H1 (cell line): ENCODE results near the gene CHN2. TPM values are rescaled to one million over a fixed set of nuclear protein-coding genes. Genes with fewer than 3 reads are reported as not detected.

Experiments used
- CTCF ChIA-PET: fragments of 300-600 bp; sonication (Branson Sonifier 250); formaldehyde crosslinking; loops from one replicate; lab custom pipeline; 2021; ENCODE audit not compliant: partially characterized antibody; lab: Charles Lee
- POLR2A ChIA-PET: fragments of 300-600 bp; sonication (Branson Sonifier 250); formaldehyde crosslinking; loops from one replicate; lab custom pipeline; 2021; ENCODE audit warnings: inconsistent platforms; ENCODE audit not compliant: partially characterized antibody; lab: Charles Lee
- DNase-seq, 2 experiments: peaks; one replicate each; pipeline versions ENCODE4 v3.0.0 to v3.0.0-alpha.2; 2010 to 2022; ENCODE audit warnings: low spot score in 2 of 2, low read depth in 1 of 2, mixed read lengths in 1 of 2
- FAIRE-seq: peaks from 2 replicates; lab custom pipeline; 2011; peaks lifted over from hg19 to GRCh38; lab: Jason Lieb, UNC
- H2AFZ ChIP-seq: 2 replicates; pipeline ENCODE4 v1.8.1; 2012; ENCODE audit warnings: low read length, inconsistent platforms
- H2AK5ac ChIP-seq: 2 replicates; pipeline ENCODE4 v1.6.1; 2013; ENCODE audit warnings: low read depth, low read length
- H2BK120ac ChIP-seq: replicated peaks from 2 replicates; pipeline ENCODE3; 2013; ENCODE audit warnings: low read depth, low read length, inconsistent platforms
- H2BK12ac ChIP-seq: 2 replicates; pipeline ENCODE4 v1.6.1; 2013; ENCODE audit warnings: low read depth, low read length
- H2BK15ac ChIP-seq: 2 replicates; pipeline ENCODE4 v1.6.1; 2013; ENCODE audit warnings: low read length
- H2BK20ac ChIP-seq: 2 replicates; pipeline ENCODE4 v1.6.1; 2013; ENCODE audit warnings: low read length
- H2BK5ac ChIP-seq: 2 replicates; pipeline ENCODE4 v1.6.1; 2013; ENCODE audit warnings: low read depth, low read length
- H3K14ac ChIP-seq: 2 replicates; pipeline ENCODE4 v1.6.1; 2013; ENCODE audit warnings: inconsistent platforms; ENCODE audit not compliant: insufficient read length
- H3K18ac ChIP-seq: 2 replicates; pipeline ENCODE4 v1.6.1; 2013; ENCODE audit warnings: low read length; ENCODE audit errors: extremely low read depth
- H3K23ac ChIP-seq: 2 replicates; pipeline ENCODE4 v1.6.1; 2013; ENCODE audit warnings: inconsistent platforms; ENCODE audit not compliant: insufficient read length
- H3K23me2 ChIP-seq: 2 replicates; pipeline ENCODE4 v1.6.1; 2013; ENCODE audit warnings: low read depth, low read length
- H3K27ac ChIP-seq: 2 replicates; pipeline ENCODE4 v1.6.1; 2011; ENCODE audit warnings: low read depth, low read length, inconsistent platforms
- H3K27me3 ChIP-seq, 4 experiments: replicated peaks in 1 of 4; 1 replicate in 1 of 4; 2 replicates in 3 of 4; pipeline versions ENCODE4 v1.6.1 to v1.8.1; 2011 to 2013; ENCODE audit warnings: low read length in 3 of 4, mild to moderate bottlenecking in 3 of 4, inconsistent platforms in 2 of 4, mixed read lengths in 2 of 4, moderate library complexity in 1 of 4; ENCODE audit not compliant: control insufficient read depth in 3 of 4, insufficient read depth in 3 of 4; ENCODE audit errors: extremely low read depth in 1 of 4
- H3K36me3 ChIP-seq, 4 experiments: 2 replicates each; pipeline versions ENCODE4 v1.6.1 to v1.8.1; 2011 to 2013; ENCODE audit warnings: mild to moderate bottlenecking in 4 of 4, low read length in 3 of 4, moderate library complexity in 2 of 4, control low read depth in 1 of 4, inconsistent platforms in 1 of 4; ENCODE audit not compliant: insufficient read depth in 4 of 4, control insufficient read depth in 2 of 4
- H3K4ac ChIP-seq: replicated peaks from 2 replicates; pipeline ENCODE3; 2013; ENCODE audit warnings: low read length, low read depth, mixed read lengths, inconsistent platforms; ENCODE audit not compliant: insufficient read length
- H3K4me1 ChIP-seq, 4 experiments: replicated peaks in 1 of 4; 1 replicate in 1 of 4; 2 replicates in 3 of 4; pipeline versions ENCODE4 v1.6.1 to v1.8.1; 2011 to 2013; ENCODE audit warnings: low read length in 3 of 4, inconsistent platforms in 2 of 4, mixed read lengths in 1 of 4; ENCODE audit not compliant: insufficient read depth in 4 of 4, control insufficient read depth in 3 of 4
- H3K4me2 ChIP-seq, 2 experiments: 2 replicates each; pipeline versions ENCODE4 v1.6.1 to v1.8.1; 2011 to 2013; ENCODE audit warnings: low read depth in 2 of 2, low read length in 2 of 2, control low read depth in 1 of 2, inconsistent platforms in 1 of 2, mild to moderate bottlenecking in 1 of 2; ENCODE audit not compliant: insufficient read depth in 1 of 2
- H3K4me3 ChIP-seq, 4 experiments: fragments of 200-600, 300-600 bp in 1 of 4; sonication (generic), shearing (Covaris generic), sonication (Bioruptor Twin) in 1 of 4; 2 replicates each; pipeline versions ENCODE4 v1.5.1 to v1.8.1; 2011 to 2016; ENCODE audit warnings: low read length in 4 of 4, low read depth in 3 of 4, control low read depth in 2 of 4, inconsistent platforms in 2 of 4, mild to moderate bottlenecking in 2 of 4, mixed read lengths in 1 of 4, moderate library complexity in 1 of 4; ENCODE audit not compliant: insufficient read depth in 2 of 4; ENCODE audit errors: extremely low read depth in 1 of 4
- H3K56ac ChIP-seq: replicated peaks from 2 replicates; pipeline ENCODE3; 2013; ENCODE audit warnings: low read depth, mild to moderate bottlenecking, mixed read lengths, low read length, inconsistent platforms; ENCODE audit not compliant: insufficient read length
- H3K79me1 ChIP-seq: 2 replicates; pipeline ENCODE4 v1.6.1; 2013; ENCODE audit warnings: low read depth, low read length, control low read depth
- H3K79me2 ChIP-seq, 2 experiments: 2 replicates each; pipeline versions ENCODE4 v1.6.1 to v1.8.1; 2012 to 2013; ENCODE audit warnings: low read length in 2 of 2, mild to moderate bottlenecking in 2 of 2, inconsistent platforms in 1 of 2; ENCODE audit not compliant: insufficient read depth in 2 of 2, control insufficient read depth in 1 of 2
- H3K9ac ChIP-seq, 4 experiments: replicated peaks in 1 of 4; 1 replicate in 1 of 4; 2 replicates in 3 of 4; pipeline versions ENCODE4 v1.6.1 to v1.8.1; 2011 to 2013; ENCODE audit warnings: low read depth in 3 of 4, low read length in 3 of 4, control low read depth in 2 of 4, mild to moderate bottlenecking in 2 of 4, moderate library complexity in 2 of 4, inconsistent platforms in 1 of 4; ENCODE audit errors: extremely low read depth in 1 of 4
- H3K9me3 ChIP-seq, 2 experiments: 2 replicates each; pipeline versions ENCODE4 v1.6.1 to v1.8.1; 2012 to 2013; ENCODE audit warnings: mild to moderate bottlenecking in 2 of 2, moderate library complexity in 2 of 2, control low read depth in 1 of 2, inconsistent platforms in 1 of 2, low read depth in 1 of 2, low read length in 1 of 2, mixed read lengths in 1 of 2; ENCODE audit not compliant: insufficient read depth in 2 of 2
- H4K20me1 ChIP-seq, 2 experiments: replicated peaks in 1 of 2; 2 replicates each; pipeline versions ENCODE3 to v1.8.1; 2011 to 2013; ENCODE audit warnings: inconsistent platforms in 2 of 2, low read length in 2 of 2, mild to moderate bottlenecking in 1 of 2; ENCODE audit not compliant: insufficient read depth in 2 of 2, control insufficient read depth in 1 of 2
- H4K5ac ChIP-seq: 2 replicates; pipeline ENCODE4 v1.6.1; 2013; ENCODE audit warnings: low read length, low read depth, mixed read lengths, inconsistent platforms; ENCODE audit not compliant: insufficient read length
- H4K8ac ChIP-seq: 2 replicates; pipeline ENCODE4 v1.8.0; 2013; ENCODE audit warnings: mild to moderate bottlenecking, moderate library complexity, low read length, inconsistent platforms; ENCODE audit not compliant: insufficient read depth; ENCODE audit errors: extremely low read depth
- H4K91ac ChIP-seq: replicated peaks from 2 replicates; pipeline ENCODE3; 2013; ENCODE audit warnings: low read length, mixed read lengths, inconsistent platforms; ENCODE audit not compliant: insufficient read length
- NANOG ChIP-seq: IDR thresholded peaks from 2 replicates; pipeline ENCODE4 v1.6.1; 2011; ENCODE audit warnings: low read length, low read depth, mild to moderate bottlenecking, inconsistent platforms; ENCODE audit not compliant: insufficient read depth, poor library complexity, severe bottlenecking
- WGBS, 2 experiments: shearing (Covaris generic) in 1 of 2; methylation state at CpG; one replicate each; pipeline versions ENCODE4 v1.1.6 to v1.1.7; 2013 to 2015; ENCODE audit warnings: low lambda C conversion rate in 2 of 2, mixed read lengths in 2 of 2, inconsistent platforms in 1 of 2, low coverage in 1 of 2, missing lambda C conversion rate in 1 of 2; ENCODE audit not compliant: insufficient replicate concordance in 2 of 2, insufficient coverage in 1 of 2, insufficient read length in 1 of 2; ENCODE audit errors: extremely low coverage in 1 of 2, missing lambda C conversion rate in 1 of 2; 5-methylcytosine and 5-hydroxymethylcytosine counted together
- polyA plus RNA-seq, 7 experiments: library from polyadenylated mRNA; depleted of rRNA in 3 of 7; stranded (reverse) in 5 of 7; unstranded in 2 of 7; fragments of >200 nt in 5 of 7; fragments of 200-250 nt in 2 of 7; gene quantifications; 1 replicate in 5 of 7; 2 replicates in 1 of 7; 4 replicates in 1 of 7; pipeline versions ENCODE4 v1.2.1 to v1.2.3, GENCODE V29; 2011 to 2013; ENCODE audit warnings: missing spikeins in 2 of 7, mixed read lengths in 2 of 7
- total RNA-seq: library from RNA; stranded (reverse); fragmentation: NEBNext Ultra II Directional; extraction: Animal tissue kit (Norgen Biotek cat#: 25700); gene quantifications from 2 replicates; pipeline ENCODE4 v1.2.1, GENCODE V29; 2021

The CHN2 gene
- total and polyA plus RNA-seq, 2 of the 8 experiments (the other 6 are each of a cell fraction or from before 2014, with no cell fraction given) = 2.9 to 4.8 TPM

GRCh38 chr7:29192323-29192722, 2.3 kb upstream of the CHN2 start:
- H3K4me2 ChIP-seq = no peak overlapping the region
- H3K4ac ChIP-seq = no peak overlapping the region
- H4K20me1 ChIP-seq = peaks cover 0 to 2% of the 10 kb centered on the region in 2 experiments
- FAIRE-seq = peak; percentile 13
- POLR2A ChIA-PET = no interaction called here
- no peak overlapping the region for H3K14ac ChIP-seq
- CTCF ChIA-PET = interaction anchor here (1.1 kb wide), 1 partner anchor 265 kb away, joined by 3 read pairs; no protein-coding TSS in a partner anchor
- peaks cover 17 to 62% (median 50%) of the 10 kb centered on the region in 4 experiments for H3K27me3 ChIP-seq
- no peak overlapping the region for H4K91ac ChIP-seq
- H3K36me3 ChIP-seq = no peaks in the 10 kb centered on the region
- no peak overlapping the region for H4K8ac ChIP-seq
- H2BK120ac ChIP-seq = no peak overlapping the region
- WGBS, 2 experiments = 81% methylated on average over 1 of the region's 1 CpG; no CpG with 5 or more reads in 1 of the 2 experiments
- H3K27ac ChIP-seq = no peak overlapping the region
- H3K9ac ChIP-seq = no peak overlapping the region
- no peak overlapping the region for H3K18ac ChIP-seq
- H2BK5ac ChIP-seq = no peak overlapping the region
- peaks cover 14% of the 10 kb centered on the region for H3K23me2 ChIP-seq
- no peak overlapping the region for H2AK5ac ChIP-seq
- H3K79me1 ChIP-seq = no peaks in the 10 kb centered on the region
- H3K23ac ChIP-seq = no peak overlapping the region
- no peak overlapping the region for H2BK20ac ChIP-seq
- H3K79me2 ChIP-seq = no peaks in the 10 kb centered on the region
- no peak for DNase-seq
- no peaks in the 10 kb centered on the region for H3K9me3 ChIP-seq
- no peak overlapping the region for H2BK12ac ChIP-seq
- no peak overlapping the region for H2BK15ac ChIP-seq
- no peak overlapping the region for H4K5ac ChIP-seq
- no peak overlapping the region for H3K56ac ChIP-seq
- H3K4me1 ChIP-seq = peaks cover 7 to 14% (median 8%) of the 10 kb centered on the region in 4 experiments; a peak in 5 of 7 replicates
- no peak overlapping the region for H2AFZ ChIP-seq
- H3K4me3 ChIP-seq = no peak overlapping the region
- TF ChIP-seq NANOG = no peak
- TF ChIP-seq, all 59 proteins: peak for 0
